ENCODE data around the gene SNX33.

- TF ChIP-seq CTCF (IDR thresholded peaks at IDR 0.05) (no peak), SMC3 (IDR thresholded peaks at IDR 0.05) (no peak), MAX (IDR thresholded peaks at IDR 0.05) (no peak), RAD21 (conservative IDR thresholded peaks at IDR 0.05 in 1 of 2, IDR thresholded peaks at IDR 0.05 in 1 of 2) (no peak), KDM5A (IDR thresholded peaks at IDR 0.05) (no peak), POLR2A (IDR thresholded peaks at IDR 0.05; ENCODE audit: low read length) (no peak), JUN (IDR thresholded peaks at IDR 0.05) (no peak), RCOR1 (IDR thresholded peaks at IDR 0.05; ENCODE audit: low read depth, low read length) (no peak), CEBPB (IDR thresholded peaks at IDR 0.05) (no peak), REST (IDR thresholded peaks at IDR 0.05) (no peak), ZFP36 (IDR thresholded peaks at IDR 0.05; ENCODE audit: borderline replicate concordance, partially characterized antibody) (no peak), BCL3 (IDR thresholded peaks at IDR 0.05) (no peak)
Observed at GRCh38 chr15:75646112-75646943, 1.4 kb upstream of the SNX33 start.

Data from A549 (cell line).